ENCODE data around the gene GALE. TPM values are rescaled to one million over a fixed set of nuclear protein-coding genes. Genes with fewer than 3 reads are reported as not detected.

GALE gene
- total and polyA plus RNA-seq, 2 of the 4 experiments (the other 2 are of a cell fraction): 31.7 to 39.9 TPM

GRCh38 chr1:23763041-23763577 is 37.4 kb downstream of the GALE start:
- Histone ChIP-seq H3K4me1 (ENCODE audit: control insufficient read depth, insufficient read depth, low read length) (peaks cover 2% of the 10 kb centered on the region; the same call in 1 of the 2 replicates), H4K8ac (ENCODE audit: low read depth in 2 of 2, low read length in 2 of 2) (no peak overlapping the region), H3K56ac (ENCODE audit: extremely low read depth, insufficient read depth, low read length) (no peak overlapping the region), H2AK5ac (ENCODE audit: low read depth, low read length) (no peak overlapping the region), H3K4me3 (ENCODE audit: insufficient read depth, low read depth, low read length) (no peak overlapping the region), H3K27ac (ENCODE audit: insufficient read depth, low read length) (no peak overlapping the region), H3K27me3 (ENCODE audit: control insufficient read depth, insufficient read depth, low read length) (no peaks in the 10 kb centered on the region), H2BK120ac (ENCODE audit: low read depth, low read length) (no peak overlapping the region), H3K9me3 (ENCODE audit: control insufficient read depth, insufficient read depth, low read length) (no peaks in the 10 kb centered on the region), H3K23ac (ENCODE audit: low read depth, low read length) (no peak overlapping the region), H2BK20ac (ENCODE audit: low read depth, low read length) (no peak overlapping the region), H3K36me3 (ENCODE audit: control insufficient read depth, insufficient read depth, low read length) (peaks cover 49% of the 10 kb centered on the region), H3K18ac (ENCODE audit: low read depth, low read length) (no peak overlapping the region), H3K79me1 (ENCODE audit: low read depth in 1 of 2, low read length in 2 of 2) (peaks cover 14 to 29% of the 10 kb centered on the region in 2 experiments), H4K20me1 (ENCODE audit: insufficient read depth, low read length) (peaks cover 18% of the 10 kb centered on the region), H2AK9ac (replicated peaks; ENCODE audit: low read depth, low read length, poor library complexity) (no peak overlapping the region), H2BK5ac (ENCODE audit: low read depth, low read length, poor library complexity, severe bottlenecking) (no peak overlapping the region), H3K14ac (replicated peaks; ENCODE audit: low read depth, low read length) (no peak overlapping the region), H4K5ac (ENCODE audit: low read depth, low read length) (no peak overlapping the region), H3K9ac (ENCODE audit: low read depth, low read length) (no peak overlapping the region), H4K91ac (ENCODE audit: insufficient read depth, low read depth, low read length) (no peak overlapping the region), H3K9me1 (ENCODE audit: insufficient read depth, low read length) (0 out of 2 replicates have a peak, but pooled peaks cover 3% of the 10 kb centered on the region), H2BK15ac (ENCODE audit: low read depth, low read length) (no peak overlapping the region), H3K4ac (ENCODE audit: low read depth, low read length) (no peak overlapping the region), H2AFZ (replicated peaks; ENCODE audit: low read length, poor library complexity) (no peak overlapping the region), H3K4me2 (ENCODE audit: low read depth, low read length) (no peak overlapping the region)
- ChIA-PET CTCF (no interaction called here), POLR2A (ENCODE audit: unreplicated experiment) (no interaction called here)
- TF ChIP-seq CEBPB (IDR thresholded peaks at IDR 0.05; ENCODE audit: low read depth, low read length) (no peak), CTCF (conservative IDR thresholded peaks at IDR 0.05; ENCODE audit: low read depth, low read length) (no peak), MXI1 (IDR thresholded peaks at IDR 0.05; ENCODE audit: borderline replicate concordance, low read depth, low read length) (no peak), RCOR1 (IDR thresholded peaks at IDR 0.05; ENCODE audit: insufficient replicate concordance, low read length) (no peak), SMC3 (IDR thresholded peaks at IDR 0.05; ENCODE audit: low read depth, low read length) (no peak), NFE2L2 (IDR thresholded peaks at IDR 0.05; ENCODE audit: low read depth, low read length) (no peak), USF2 (IDR thresholded peaks at IDR 0.05; ENCODE audit: low read depth, low read length) (no peak), RAD21 (IDR thresholded peaks at IDR 0.05; ENCODE audit: low read length) (no peak), ELK1 (IDR thresholded peaks at IDR 0.05; ENCODE audit: borderline replicate concordance, low read depth, low read length) (no peak), RFX5 (IDR thresholded peaks at IDR 0.05; ENCODE audit: low read depth, low read length) (no peak), POLR2A (IDR thresholded peaks at IDR 0.05; ENCODE audit: low read depth, low read length) (no peak), MAZ (IDR thresholded peaks at IDR 0.05; ENCODE audit: borderline replicate concordance, low read depth, low read length) (no peak), CHD1 (IDR thresholded peaks at IDR 0.05; ENCODE audit: low read depth, low read length) (no peak), MAFK (IDR thresholded peaks at IDR 0.05; ENCODE audit: low read depth, low read length) (no peak), FOS (IDR thresholded peaks at IDR 0.05; ENCODE audit: low read depth, low read length) (no peak), BHLHE40 (IDR thresholded peaks at IDR 0.05; ENCODE audit: low read depth, low read length) (no peak)
- BruUV-seq (replicated peaks): no TSS peak
- intact Hi-C loops (cut with micrococcal nuclease): no loop called here
- WGBS, 2 experiments (ENCODE audit: extremely low coverage in 2 of 2, insufficient read length in 1 of 2): 85% methylated on average over 4 of the region's 7 CpGs; no CpG with 5 or more reads in 1 of the 2 experiments
- ATAC-seq (ENCODE audit: low read depth): no peak
- in situ Hi-C loops (cut with MboI; ENCODE audit: low sequenced_read_pairs): no loop called here
- DNase-seq: no peak
- dilution Hi-C loops (cut with HindIII; ENCODE audit: low sequenced_read_pairs, unreplicated experiment): no loop called here

Measured in IMR-90 (cell line).